Measurements from ENCODE around the gene HIF1AN.

HIF1AN gene

GRCh38 chr10:100575585-100576281, 40.0 kb downstream of the HIF1AN start:
- Histone ChIP-seq H3K9ac (ENCODE audit: insufficient read length) (no peak overlapping the region), H3K27ac (no peak overlapping the region), H3K36me3 (ENCODE audit: insufficient read depth, low read length) (no peaks in the 10 kb centered on the region), H3K9me3 (ENCODE audit: low read depth, low read length) (no peaks in the 10 kb centered on the region), H3K4me3 (no peak overlapping the region)
- TF ChIP-seq FOXP2 (optimal IDR thresholded peaks at IDR 0.05; ENCODE audit: control extremely low read depth, extremely low read length, insufficient read depth) (no peak), EZH2 (IDR thresholded peaks at IDR 0.05) (no peak), POLR2AphosphoS5 (IDR thresholded peaks at IDR 0.05; ENCODE audit: borderline replicate concordance, low read depth, low read length) (no peak)
- DNase-seq (ENCODE audit: low read depth, low spot score), result no peak

DNA sequence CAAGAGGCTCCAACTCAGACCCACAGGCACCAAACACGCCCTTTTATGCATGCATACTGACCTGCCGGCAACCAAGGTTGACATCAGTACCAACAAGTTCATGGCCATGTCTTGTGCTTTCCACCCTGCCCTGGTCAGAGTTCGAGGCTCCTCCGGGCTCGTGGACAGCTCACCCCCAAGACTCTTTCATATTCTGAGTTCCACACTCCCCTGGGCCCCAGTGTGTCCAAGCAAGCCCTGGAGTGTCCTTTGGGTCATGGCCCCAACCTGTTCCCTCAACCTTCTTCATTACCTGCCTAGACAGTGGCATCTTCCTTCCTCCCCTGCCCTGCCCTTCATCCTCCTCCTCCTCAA, 40.5 kb downstream of the HIF1AN start:
- Histone ChIP-seq H3K36me3 (ENCODE audit: insufficient read depth, low read length) (no peaks in the 10 kb centered on the region), H3K27ac (no peak overlapping the region), H3K4me3 (no peak overlapping the region), H3K9me3 (ENCODE audit: low read depth, low read length) (no peaks in the 10 kb centered on the region), H3K9ac (ENCODE audit: insufficient read length) (no peak overlapping the region)
- TF ChIP-seq POLR2AphosphoS5 (IDR thresholded peaks at IDR 0.05; ENCODE audit: borderline replicate concordance, low read depth, low read length) (no peak), FOXP2 (optimal IDR thresholded peaks at IDR 0.05; ENCODE audit: control extremely low read depth, extremely low read length, insufficient read depth) (no peak), EZH2 (IDR thresholded peaks at IDR 0.05) (no peak)
- DNase-seq (ENCODE audit: low read depth, low spot score), result no peak

DNA sequence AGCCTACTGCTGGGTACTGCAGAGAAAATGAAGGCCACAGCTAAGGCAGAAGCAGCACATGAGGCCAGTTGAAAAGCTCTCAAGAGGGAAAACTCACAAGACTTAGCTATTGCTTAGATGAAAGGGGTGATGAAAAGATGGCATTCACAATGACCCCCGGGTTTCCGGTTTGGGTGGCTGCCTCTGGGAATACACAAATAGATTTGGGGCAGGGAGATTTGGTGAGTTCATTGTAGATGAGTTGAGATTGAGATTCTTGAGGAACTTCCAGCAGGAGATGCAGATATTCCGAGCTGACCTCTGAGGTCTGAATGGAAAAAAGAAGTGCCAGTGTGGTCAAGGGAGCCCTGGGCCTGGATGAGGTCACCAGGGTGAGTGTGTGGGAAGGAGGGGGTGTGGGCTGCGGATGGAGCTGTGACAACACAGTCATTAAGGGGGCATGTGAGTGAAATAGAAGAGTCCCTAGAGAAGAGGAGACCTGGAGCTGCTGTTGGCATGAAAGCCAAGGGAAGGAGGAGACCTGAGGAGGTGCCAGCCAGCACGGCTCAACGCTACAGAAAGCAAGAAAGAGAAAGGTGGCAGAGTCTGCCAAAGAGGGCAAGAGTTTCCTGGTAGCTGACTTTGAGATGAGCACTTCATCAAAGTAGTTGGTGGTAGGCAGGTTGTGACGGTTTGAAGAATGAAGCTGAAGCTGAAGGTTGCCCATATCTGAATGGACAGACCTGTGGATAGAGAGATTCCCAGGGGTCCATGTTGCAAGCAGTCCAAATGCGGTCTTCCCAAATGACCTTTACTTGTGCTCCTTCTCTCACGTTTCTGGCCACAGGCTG, 43.7 kb downstream of the HIF1AN start:
- no peak overlapping the region for H3K27ac ChIP-seq
- H3K9me3 ChIP-seq (ENCODE audit: low read depth, low read length), result no peaks in the 10 kb centered on the region
- TF ChIP-seq FOXP2 (optimal IDR thresholded peaks at IDR 0.05; ENCODE audit: control extremely low read depth, extremely low read length, insufficient read depth), result no peak
- no peak for TF ChIP-seq EZH2 (IDR thresholded peaks at IDR 0.05)
- no peak for TF ChIP-seq POLR2AphosphoS5 (IDR thresholded peaks at IDR 0.05; ENCODE audit: borderline replicate concordance, low read depth, low read length)
- DNase-seq (ENCODE audit: low read depth, low spot score), result no peak
- H3K9ac ChIP-seq (ENCODE audit: insufficient read length), result no peak overlapping the region
- no peaks in the 10 kb centered on the region for H3K36me3 ChIP-seq (ENCODE audit: insufficient read depth, low read length)
- H3K4me3 ChIP-seq, result no peak overlapping the region

- no peaks in the 10 kb centered on the region for H3K9me3 ChIP-seq (ENCODE audit: low read depth, low read length)
- H3K4me3 ChIP-seq, result no peak overlapping the region
Observed at GRCh38 chr10:100586959-100587358, 51.2 kb downstream of the HIF1AN start.

DNA sequence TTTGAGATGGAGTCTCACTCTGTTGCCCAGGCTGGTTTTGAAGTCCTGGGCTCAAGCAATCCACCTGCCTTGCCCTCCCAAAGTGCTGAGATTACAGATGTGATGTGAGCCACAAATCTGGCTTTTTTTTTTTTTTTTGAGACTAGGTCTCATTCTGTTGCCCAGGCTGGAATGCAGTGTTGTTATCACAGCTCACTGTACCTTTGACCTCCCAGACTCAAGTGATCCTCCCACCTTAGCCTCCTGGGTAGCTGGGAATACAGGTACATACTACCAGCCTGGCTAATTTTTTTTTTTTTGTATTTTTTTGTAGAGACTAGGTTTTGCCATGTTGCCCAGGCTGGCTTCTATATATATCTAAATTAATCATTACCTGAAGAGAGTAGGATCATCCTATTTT, 62.4 kb downstream of the HIF1AN start:
- TF ChIP-seq EZH2 (IDR thresholded peaks at IDR 0.05) (no peak), POLR2AphosphoS5 (IDR thresholded peaks at IDR 0.05; ENCODE audit: borderline replicate concordance, low read depth, low read length) (no peak), FOXP2 (optimal IDR thresholded peaks at IDR 0.05; ENCODE audit: control extremely low read depth, extremely low read length, insufficient read depth) (no peak)
- H3K36me3 ChIP-seq (ENCODE audit: insufficient read depth, low read length), result no peaks in the 10 kb centered on the region

More at GRCh38 chr10:100586959-100587358, 51.2 kb downstream of the HIF1AN start:
- Histone ChIP-seq H3K36me3 (ENCODE audit: insufficient read depth, low read length) (no peaks in the 10 kb centered on the region), H3K9ac (ENCODE audit: insufficient read length) (no peak overlapping the region), H3K27ac (no peak overlapping the region)
- no peak for TF ChIP-seq EZH2 (IDR thresholded peaks at IDR 0.05)
- no peak for TF ChIP-seq FOXP2 (optimal IDR thresholded peaks at IDR 0.05; ENCODE audit: control extremely low read depth, extremely low read length, insufficient read depth)
- DNase-seq (ENCODE audit: low read depth, low spot score), result no peak

GRCh38 chr10:100600218-100600617, 64.5 kb downstream of the HIF1AN start:
- H3K9ac ChIP-seq (ENCODE audit: insufficient read length), result no peak overlapping the region
- DNase-seq (ENCODE audit: low read depth, low spot score), result no peak
- H3K9me3 ChIP-seq (ENCODE audit: low read depth, low read length), result no peaks in the 10 kb centered on the region
- no peaks in the 10 kb centered on the region for H3K36me3 ChIP-seq (ENCODE audit: insufficient read depth, low read length)
- H3K4me3 ChIP-seq, result no peak overlapping the region
- H3K27ac ChIP-seq, result no peak overlapping the region
- TF ChIP-seq POLR2AphosphoS5 (IDR thresholded peaks at IDR 0.05; ENCODE audit: borderline replicate concordance, low read depth, low read length), result no peak
- no peak for TF ChIP-seq EZH2 (IDR thresholded peaks at IDR 0.05)
- TF ChIP-seq FOXP2 (optimal IDR thresholded peaks at IDR 0.05; ENCODE audit: control extremely low read depth, extremely low read length, insufficient read depth), result no peak

More for the DNA sequence above, 62.4 kb downstream of the HIF1AN start:
- H3K9me3 ChIP-seq (ENCODE audit: low read depth, low read length), result no peaks in the 10 kb centered on the region
- no peak for DNase-seq (ENCODE audit: low read depth, low spot score)
- H3K27ac ChIP-seq, result no peak overlapping the region
- H3K9ac ChIP-seq (ENCODE audit: insufficient read length), result no peak overlapping the region
- H3K4me3 ChIP-seq, result no peak overlapping the region

- no peaks in the 10 kb centered on the region for H3K9me3 ChIP-seq (ENCODE audit: low read depth, low read length)
- no peak overlapping the region for H3K27ac ChIP-seq
- DNase-seq (ENCODE audit: low read depth, low spot score), result no peak
- no peak overlapping the region for H3K4me3 ChIP-seq
- TF ChIP-seq FOXP2 (optimal IDR thresholded peaks at IDR 0.05; ENCODE audit: control extremely low read depth, extremely low read length, insufficient read depth), result no peak
- no peak for TF ChIP-seq POLR2AphosphoS5 (IDR thresholded peaks at IDR 0.05; ENCODE audit: borderline replicate concordance, low read depth, low read length)
- no peak for TF ChIP-seq EZH2 (IDR thresholded peaks at IDR 0.05)
- no peak overlapping the region for H3K9ac ChIP-seq (ENCODE audit: insufficient read length)
- H3K36me3 ChIP-seq (ENCODE audit: insufficient read depth, low read length), result no peaks in the 10 kb centered on the region
Observed at GRCh38 chr10:100607439-100607838, 71.7 kb downstream of the HIF1AN start.
